ENCODE measurements around the gene VGLL1.

Gene VGLL1

GRCh38 chrX:136551410-136551809, 19.4 kb downstream of the VGLL1 start:
- in situ Hi-C loops (cut with MboI; ENCODE audit: low sequenced_read_pairs) = no loop called here

GRCh38 chrX:136555694-136556093, 23.7 kb downstream of the VGLL1 start:
- in situ Hi-C loops (cut with MboI; ENCODE audit: low sequenced_read_pairs) = no loop called here

GRCh38 chrX:136572030-136572429, 40.0 kb downstream of the VGLL1 start:
- in situ Hi-C loops (cut with MboI; ENCODE audit: low sequenced_read_pairs) = no loop called here

- in situ Hi-C loops (cut with MboI; ENCODE audit: low sequenced_read_pairs) = no loop called here
These were observed 42.5 kb downstream of the VGLL1 start for GRCh38 chrX:136574548-136574947.

- in situ Hi-C loops (cut with MboI; ENCODE audit: low sequenced_read_pairs) = no loop called here
These were observed 45.5 kb downstream of the VGLL1 start for GRCh38 chrX:136577552-136577951.

- in situ Hi-C loops (cut with MboI; ENCODE audit: low sequenced_read_pairs) = no loop called here
These were observed 48.3 kb downstream of the VGLL1 start for GRCh38 chrX:136580316-136580715.

GRCh38 chrX:136582624-136583023, 50.6 kb downstream of the VGLL1 start:
- in situ Hi-C loops (cut with MboI; ENCODE audit: low sequenced_read_pairs) = no loop called here

GRCh38 chrX:136584545-136584944, 52.5 kb downstream of the VGLL1 start:
- in situ Hi-C loops (cut with MboI; ENCODE audit: low sequenced_read_pairs) = no loop called here

- in situ Hi-C loops (cut with MboI; ENCODE audit: low sequenced_read_pairs) = no loop called here
These were observed 53.2 kb downstream of the VGLL1 start for GRCh38 chrX:136585262-136585661.

GRCh38 chrX:136585960-136586359, 53.9 kb downstream of the VGLL1 start:
- in situ Hi-C loops (cut with MboI; ENCODE audit: low sequenced_read_pairs) = no loop called here

GRCh38 chrX:136586386-136586785, 54.4 kb downstream of the VGLL1 start:
- in situ Hi-C loops (cut with MboI; ENCODE audit: low sequenced_read_pairs) = no loop called here

GRCh38 chrX:136587532-136587931, 55.5 kb downstream of the VGLL1 start:
- in situ Hi-C loops (cut with MboI; ENCODE audit: low sequenced_read_pairs) = no loop called here

- in situ Hi-C loops (cut with MboI; ENCODE audit: low sequenced_read_pairs) = no loop called here
These were observed 56.0 kb downstream of the VGLL1 start for GRCh38 chrX:136588036-136588435.

GRCh38 chrX:136589966-136590365, 58.0 kb downstream of the VGLL1 start:
- in situ Hi-C loops (cut with MboI; ENCODE audit: low sequenced_read_pairs) = no loop called here

GRCh38 chrX:136597356-136597755, 65.3 kb downstream of the VGLL1 start:
- in situ Hi-C loops (cut with MboI; ENCODE audit: low sequenced_read_pairs) = no loop called here

- in situ Hi-C loops (cut with MboI; ENCODE audit: low sequenced_read_pairs) = no loop called here
These were observed 65.9 kb downstream of the VGLL1 start for GRCh38 chrX:136597954-136598353.

GRCh38 chrX:136598631-136599030, 66.6 kb downstream of the VGLL1 start:
- in situ Hi-C loops (cut with MboI; ENCODE audit: low sequenced_read_pairs) = no loop called here

GRCh38 chrX:136600059-136600458, 68.0 kb downstream of the VGLL1 start:
- in situ Hi-C loops (cut with MboI; ENCODE audit: low sequenced_read_pairs) = no loop called here
